GM21360 (cell line): ENCODE results near the gene KAZN.

Source experiments
- ATAC-seq: cut with Tn5 transposase; IDR thresholded peaks from one replicate; pipeline ENCODE4 v1.9.1; 2021; ENCODE audit warnings: mild to moderate bottlenecking, moderate library complexity; ENCODE audit not compliant: unreplicated experiment

Gene KAZN

DNA sequence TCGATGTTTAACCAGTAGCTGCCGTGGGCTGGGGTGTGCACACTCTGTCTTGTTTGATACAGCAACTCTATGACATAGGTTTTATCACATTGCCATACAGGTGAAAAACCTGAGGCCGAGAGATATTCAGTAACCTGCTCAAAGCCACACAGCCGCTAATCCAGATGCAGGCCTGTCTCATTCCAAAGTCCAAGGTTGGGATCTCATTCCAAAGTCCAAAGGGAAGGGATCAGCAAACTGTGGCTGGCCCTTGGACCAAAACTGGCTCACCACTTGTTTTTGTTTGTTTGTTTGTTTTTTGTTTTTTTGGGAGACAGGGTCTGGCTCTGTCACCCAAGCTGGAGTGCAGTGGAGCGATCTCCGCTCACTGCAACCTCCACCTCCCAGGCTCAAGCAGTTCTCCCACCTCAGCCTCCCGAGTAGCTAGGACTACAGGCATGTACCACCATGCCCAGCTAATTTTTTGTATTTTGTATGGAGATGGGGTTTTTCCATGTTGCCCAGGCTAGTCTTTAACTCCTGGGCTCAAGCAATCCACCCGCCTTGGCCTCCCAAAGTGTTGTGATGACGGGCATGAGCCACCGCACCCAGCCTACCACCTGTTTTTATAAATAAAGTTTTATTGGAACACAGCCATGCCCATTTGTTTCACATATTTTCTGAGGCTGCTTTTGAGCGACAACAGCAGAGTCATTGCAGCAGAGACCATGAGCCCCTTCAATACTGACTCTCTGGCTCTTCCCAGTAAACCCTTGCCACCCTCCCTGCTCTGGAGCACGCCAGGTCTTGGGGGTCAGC is 391.6 kb downstream of the KAZN start:
- no peak for ATAC-seq

DNA sequence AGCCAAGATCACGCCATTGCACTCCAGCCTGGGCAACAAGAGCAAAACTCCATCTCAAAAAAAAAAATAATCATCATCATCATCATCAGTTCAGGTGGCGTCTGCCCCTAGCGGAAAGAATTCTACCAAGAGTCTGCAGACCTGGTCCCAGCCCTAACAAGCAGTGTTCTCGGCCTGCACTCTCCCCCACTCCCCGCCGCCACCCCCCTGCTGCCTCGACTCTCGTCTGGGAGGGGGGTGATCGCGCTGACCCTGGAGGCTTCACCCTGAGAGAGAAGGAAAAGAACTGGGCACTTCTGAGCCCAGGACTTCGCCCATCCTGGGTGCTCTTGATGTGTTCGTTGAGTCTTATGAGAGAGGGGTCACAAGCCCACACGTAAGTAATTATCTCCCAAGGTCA is 394.9 kb downstream of the KAZN start:
- no peak for ATAC-seq

DNA sequence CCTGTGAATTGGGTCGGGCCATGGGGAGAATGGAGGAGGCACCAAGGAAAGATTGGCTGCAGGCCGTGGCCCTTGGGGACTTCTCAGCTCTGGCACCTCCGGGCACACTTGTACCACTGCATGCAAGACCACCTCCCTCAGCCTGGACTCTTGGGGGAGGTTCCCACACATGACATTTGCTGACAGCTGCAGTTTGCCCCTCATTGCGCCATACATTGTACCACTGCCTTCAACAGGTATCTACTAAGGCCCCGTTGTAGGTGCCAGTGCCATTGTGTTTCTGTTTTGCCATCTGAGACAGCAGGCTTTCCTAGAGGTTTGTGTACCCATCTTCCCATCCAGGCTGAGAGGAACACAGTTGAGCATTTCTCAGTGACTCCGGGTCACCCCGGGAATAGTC is 395.7 kb downstream of the KAZN start:
- ATAC-seq: no peak

DNA sequence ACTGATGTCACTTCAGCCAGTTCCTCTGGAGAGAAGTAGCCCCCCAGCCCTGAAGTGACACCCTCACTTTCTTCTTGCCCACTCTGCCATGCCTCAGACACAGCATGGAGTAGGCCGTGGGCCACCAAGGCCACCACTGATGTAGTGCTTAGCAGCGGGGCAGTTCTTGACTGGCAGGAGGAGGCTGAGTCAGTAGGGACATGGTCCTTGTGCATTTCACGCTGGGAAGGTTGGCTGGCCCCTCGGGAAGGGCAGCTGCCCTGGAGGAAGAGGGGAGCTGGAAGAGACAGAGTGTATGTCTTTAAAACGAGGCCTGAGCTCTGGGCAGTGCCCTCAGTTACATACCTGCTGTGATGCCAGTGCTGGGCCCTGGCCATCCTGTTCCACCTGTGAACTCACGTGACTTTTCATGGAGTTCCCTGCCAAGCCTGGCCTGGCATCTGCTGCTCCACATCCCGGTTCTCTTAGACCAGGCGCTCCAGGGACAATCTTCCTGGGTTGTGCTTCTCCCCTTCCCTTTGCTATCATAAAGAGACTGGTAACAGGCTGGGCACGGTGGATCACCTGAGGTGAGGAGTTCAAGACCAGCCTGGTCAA is 396.5 kb downstream of the KAZN start:
- ATAC-seq: no peak

DNA sequence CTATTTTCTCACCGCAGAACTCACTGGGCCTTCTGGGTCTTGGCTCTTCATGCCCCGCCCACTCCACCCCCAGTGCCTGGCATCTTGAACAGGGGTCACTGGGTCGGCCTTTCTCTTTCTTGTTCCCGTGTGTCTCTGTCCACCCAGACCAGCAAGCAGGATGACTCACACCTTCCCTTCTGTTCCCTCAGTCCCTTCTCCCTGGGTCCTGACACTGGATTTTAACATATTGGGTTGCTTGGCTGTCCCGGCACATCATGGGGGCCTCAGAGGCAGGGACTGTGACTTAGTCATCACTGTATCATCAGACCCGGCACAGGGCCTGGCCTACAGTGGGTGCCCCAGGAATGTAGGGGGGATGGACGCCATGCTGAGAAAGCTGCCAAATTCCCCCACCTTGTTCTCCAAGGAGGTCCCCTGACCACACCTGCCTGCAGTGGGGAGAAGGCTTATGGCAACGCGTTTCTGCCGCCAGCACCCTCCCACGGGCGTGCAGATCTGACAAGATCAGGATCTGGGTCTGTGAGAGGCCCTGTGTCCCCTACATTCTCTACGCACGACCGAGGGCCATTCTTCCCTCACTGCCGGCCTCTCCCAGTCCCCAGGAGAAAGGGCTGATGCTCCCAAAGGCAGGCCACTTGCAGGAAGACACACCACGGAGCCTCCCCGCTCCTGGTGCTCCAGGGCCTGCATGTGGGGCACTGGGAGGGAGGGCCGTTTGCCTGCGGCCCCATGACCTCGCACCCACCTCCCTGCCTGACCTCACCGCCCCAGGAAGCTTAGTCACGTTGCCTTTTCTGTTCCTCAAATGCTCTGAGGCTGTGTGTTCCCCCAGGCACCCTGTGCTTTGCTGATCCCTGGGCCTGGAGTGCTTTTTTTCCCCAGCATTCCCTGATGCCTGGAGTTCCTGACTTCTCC is 397.9 kb downstream of the KAZN start:
- ATAC-seq: no peak

DNA sequence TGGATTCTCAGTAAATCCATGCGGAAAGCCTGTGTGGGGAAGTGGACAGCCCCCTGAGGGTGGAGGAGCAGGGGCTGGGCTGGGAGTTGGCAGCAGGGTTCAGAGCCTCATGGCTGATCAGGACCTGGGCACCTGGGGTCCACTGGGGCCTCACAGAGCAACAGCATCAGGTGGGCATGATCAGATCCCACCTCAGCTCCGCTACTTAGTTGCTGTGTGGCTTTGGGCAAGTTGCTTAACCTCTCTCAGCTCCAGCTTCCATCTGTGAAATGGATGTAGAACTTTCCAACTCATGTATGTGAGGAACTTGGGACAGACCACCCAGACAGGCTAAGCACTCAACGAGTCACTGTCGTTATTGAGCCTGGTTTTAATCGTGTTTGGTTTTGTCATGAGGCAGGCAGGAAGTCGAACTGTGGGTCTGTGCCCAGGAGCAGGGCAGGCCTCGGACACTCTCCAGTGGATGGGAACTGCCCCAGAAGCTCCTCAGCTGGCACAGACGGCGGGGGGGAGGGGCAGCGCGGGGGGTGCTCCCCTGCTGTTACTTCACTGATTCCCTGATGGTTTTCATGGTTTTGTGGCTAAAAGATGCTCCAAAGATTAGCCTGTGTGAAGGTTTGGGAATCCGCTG is 399.3 kb downstream of the KAZN start:
- ATAC-seq: no peak

DNA sequence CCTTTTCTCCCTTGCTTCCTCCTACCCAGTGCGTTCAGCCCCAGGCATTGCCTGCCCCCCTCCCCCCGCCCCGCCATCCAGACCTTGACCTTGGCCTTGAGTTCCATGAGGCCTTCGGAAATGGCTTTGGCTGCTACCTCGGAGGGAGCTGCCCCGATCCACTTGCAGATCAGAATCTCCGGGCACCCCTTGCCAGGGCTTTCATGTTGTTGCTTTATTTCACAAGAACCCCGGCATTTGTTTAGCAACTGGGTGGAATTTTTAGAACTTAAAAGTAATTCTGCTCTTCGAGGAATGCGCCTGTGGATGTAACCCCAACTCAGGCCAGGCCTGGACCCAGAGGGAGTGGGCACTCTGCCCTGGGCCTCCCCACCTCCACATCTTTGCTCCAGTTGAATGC is 401.0 kb downstream of the KAZN start:
- ATAC-seq: no peak

DNA sequence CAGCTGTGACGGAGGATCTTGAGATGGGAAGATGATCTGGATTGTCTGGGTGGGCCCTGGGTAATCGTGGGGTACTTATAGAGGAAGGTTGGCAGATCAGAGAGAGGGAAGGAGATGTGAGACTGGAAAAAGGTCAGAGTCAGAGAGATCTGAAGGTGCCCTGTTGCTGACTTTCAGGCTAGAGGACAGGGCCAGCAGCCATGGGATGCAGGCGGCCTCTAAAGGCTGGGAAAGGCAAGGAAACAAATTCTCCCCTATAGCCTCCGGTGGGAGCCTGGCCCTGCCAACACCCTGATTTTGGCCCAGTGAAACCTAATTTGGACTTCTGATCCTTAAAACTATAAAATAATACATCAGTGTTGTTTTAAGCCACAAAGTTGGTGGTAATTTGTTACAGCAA is 401.5 kb downstream of the KAZN start:
- no peak for ATAC-seq

DNA sequence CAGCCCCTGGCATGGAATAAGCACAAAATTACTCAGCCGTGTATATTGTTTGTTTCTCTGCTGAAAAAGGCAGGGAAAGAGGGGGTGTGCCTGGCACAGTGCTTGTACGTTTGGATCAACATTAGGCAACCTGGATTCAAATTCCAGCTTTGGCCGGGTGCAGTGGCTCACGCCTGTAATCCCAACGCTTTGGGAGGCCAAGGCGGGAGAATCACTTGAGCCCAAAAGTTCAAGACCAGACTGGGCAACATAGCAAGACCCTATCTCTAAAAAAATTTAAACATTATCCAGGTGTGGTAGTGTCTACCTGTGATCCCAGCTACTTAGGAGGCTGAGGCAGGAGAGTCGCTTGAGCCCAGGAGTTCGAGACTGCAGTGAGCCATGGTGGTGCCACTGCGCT is 402.2 kb downstream of the KAZN start:
- ATAC-seq: no peak

DNA sequence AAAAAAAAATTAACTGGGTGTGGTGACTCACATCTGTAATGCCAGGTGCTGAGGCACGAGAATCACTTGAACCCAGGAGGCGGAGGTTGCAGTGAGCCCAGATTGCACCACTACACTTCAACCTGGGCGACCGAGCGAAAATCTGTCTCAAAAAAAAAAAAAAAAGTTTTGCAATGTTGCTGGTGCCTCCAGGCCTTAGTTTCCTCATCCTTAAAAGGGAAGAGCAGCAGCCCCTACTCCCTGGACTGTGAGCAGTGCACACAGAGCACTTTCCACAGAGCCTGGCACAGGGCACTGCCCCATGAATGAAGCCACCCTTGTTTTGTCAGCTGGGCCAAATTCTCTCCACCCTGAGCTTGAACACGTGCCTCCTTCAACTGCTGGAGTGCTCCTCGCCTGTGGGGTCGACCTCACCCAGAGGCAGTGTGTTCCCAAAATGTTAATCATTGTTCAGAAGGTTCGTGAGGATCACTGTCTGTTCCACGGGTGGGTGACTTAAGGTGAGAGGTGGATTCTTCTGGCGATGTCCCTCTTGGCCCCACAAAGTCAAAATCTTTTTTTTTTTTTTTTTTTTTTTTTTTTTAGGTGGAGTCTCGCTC is 402.9 kb downstream of the KAZN start:
- no peak for ATAC-seq

DNA sequence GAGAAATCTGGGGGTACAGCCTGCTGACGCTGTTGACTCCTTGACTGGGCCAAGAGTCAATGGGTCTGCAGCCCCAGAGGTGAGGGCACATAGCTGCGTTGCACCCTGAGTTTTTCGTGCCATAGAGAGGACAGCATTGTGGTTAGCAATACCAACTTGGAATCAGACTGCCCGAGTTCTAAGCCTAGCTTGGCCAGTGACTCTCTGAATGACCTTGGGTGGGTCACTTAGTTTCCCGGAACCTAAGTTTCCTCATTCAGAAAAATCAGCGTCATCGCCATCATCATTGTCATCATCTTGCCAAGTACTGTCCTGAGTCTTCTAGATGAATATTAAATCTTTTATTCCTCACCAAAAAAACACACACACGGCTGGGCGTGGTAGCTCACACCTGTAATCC is 403.8 kb downstream of the KAZN start:
- no peak for ATAC-seq

DNA sequence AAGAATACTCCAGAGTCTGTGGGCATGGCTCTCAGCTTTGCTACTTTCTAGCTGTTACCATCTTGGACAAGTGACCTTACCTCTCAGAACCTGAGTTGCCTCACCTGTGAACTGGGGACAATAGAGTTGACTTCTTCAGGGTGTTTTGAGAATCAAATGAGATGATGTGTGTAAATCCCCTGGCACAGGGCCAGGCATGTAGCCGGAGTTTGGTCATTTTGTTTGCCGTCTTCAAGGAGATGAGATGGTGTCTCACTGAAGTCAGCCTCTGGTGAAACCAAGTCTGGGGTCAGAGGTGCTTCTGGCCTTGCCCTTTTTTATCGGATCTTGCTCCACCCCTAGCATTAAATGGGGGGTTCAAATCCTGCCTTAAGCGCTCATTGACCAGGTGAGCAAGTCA is 405.9 kb downstream of the KAZN start:
- ATAC-seq: no peak

DNA sequence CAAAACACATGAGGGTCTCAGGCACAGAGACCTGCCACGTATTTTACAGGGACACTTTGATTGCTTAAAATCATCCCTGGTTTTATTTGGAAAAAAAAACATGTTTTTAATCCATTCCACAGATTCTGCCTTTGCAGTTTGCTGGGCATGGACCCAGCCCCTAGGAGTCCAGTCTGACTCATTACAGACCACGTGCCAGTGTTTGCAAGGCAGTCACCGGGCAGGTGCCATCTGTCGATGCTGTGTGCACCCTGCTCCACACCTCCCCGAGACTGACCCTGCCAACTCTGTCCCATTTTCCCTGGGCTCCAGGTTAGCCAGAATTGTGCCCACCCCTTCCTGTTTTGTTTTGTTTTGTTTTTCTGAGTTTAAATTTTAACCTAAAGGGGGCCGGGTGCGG is 406.6 kb downstream of the KAZN start:
- ATAC-seq: no peak

DNA sequence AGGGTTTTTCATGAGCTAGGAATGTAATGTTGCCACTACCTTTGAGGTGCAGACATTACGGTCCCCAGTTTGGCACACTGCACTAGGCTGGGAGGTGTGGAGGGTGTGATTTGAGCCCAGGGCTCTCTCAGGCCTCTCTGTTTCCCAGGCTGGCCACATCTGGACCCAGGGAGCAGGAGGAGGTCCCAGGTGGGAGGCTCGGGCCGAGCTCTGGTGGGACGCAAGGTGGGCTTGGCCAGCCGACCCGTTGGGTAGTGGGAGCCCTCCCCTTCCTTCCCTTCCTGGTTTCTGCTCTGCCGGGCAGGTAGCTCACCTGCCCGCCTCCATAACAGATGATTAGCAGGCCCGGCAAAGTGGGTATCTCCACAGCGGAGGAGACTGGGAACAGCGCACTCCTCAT is 408.9 kb downstream of the KAZN start:
- ATAC-seq: no peak

DNA sequence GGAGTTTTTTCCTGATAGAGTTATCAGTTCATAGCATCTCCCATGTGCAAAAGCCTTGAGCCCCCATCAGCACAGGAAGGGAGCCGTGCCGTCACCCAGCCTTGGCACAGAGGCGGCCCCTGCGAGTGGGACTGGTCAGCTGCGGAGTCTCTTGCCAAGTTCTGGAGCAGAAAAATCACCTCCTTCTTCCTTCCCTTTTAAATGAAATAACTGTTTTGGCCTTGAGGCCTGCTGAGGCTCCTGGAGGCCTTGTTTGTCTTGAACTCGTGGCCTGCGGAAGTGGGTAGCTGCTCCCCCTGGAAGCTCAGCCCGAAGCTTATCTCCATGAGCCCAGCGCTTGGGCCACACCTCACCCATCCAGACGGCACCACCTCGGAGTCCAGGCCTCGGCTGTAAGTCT is 409.4 kb downstream of the KAZN start:
- no peak for ATAC-seq

DNA sequence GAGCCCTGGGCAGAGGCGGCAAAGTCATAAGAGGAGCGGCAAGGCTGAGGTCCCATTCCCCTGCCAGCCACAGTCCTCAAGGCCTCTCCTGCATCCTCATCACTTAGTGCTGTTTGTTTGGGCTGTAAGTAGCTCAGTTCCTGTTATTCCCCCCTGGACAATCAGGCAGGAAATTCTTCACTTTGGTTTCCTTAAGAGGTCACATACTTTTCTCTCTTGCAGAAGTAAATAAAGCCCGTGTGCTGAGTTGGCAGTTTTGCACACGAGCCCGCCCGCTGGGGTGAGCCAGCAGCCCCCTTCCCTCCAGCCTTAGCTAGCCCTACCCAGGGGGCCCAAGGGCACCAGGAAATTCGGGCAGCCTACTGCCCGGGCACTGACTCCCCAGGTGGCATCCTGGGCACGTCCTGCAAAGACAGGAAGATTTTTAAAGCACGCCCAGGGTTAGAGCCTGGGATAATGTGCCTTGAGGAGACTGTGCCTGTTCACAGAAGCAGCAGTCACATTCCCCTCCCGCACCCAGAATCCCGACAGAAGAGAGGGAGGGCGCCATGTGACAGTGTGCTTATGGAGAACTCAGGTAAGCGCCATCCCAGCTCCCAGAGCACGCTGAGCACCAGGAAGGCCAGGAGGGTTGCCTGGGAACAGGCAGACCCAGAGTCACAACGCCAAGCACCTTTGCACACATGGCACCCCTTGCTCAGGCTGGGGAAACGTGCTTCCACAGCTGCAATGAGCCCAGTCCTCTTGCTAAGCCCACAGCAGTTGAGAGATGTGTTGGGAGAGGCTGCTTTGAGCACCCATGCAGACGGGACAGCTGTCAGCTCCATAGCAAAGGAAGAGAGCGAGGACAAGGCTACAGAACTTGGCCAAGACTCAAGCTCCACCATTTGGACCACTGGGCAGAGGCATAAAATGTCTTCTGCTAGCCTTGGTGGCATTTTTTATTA is 410.6 kb downstream of the KAZN start:
- no peak for ATAC-seq

DNA sequence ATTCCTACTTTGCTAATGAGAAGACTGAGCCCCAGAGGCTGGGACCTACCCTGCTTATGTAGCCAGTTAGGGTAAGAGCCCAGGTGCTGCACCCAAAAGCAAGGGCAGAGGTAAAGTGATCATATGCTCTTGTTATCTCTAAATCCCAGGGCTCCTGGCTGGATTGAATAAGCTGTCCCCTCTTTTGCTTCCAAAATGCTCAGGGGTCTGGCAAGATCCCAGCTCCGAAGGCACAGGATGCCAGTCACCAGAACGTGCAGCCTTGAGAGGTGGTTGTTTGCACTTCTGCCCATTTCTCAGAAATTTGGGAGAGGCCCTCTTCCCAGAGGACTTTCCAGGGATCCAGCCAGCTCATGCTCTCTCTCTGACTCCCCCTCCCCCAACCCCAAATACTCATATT is 412.7 kb downstream of the KAZN start:
- ATAC-seq: no peak

DNA sequence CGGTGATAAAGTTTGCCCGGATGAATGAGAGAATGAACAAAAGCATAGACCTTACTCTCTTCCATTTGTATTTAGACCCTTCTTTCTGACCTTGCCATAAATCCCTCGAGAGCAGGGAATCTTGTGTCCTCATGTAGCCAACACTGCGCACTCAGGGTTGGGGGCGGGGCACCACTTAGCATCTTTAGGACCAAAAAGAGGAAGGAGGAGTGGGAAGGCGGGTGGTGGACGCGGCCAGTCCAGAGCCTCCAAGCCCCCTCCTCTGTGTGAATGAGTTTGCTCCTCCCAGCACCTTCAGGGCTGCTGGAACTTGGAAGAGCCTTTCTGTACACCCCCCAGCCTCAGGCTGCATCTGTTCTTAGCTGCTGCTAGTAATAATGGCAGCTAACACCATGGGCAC is 413.2 kb downstream of the KAZN start:
- no peak for ATAC-seq

DNA sequence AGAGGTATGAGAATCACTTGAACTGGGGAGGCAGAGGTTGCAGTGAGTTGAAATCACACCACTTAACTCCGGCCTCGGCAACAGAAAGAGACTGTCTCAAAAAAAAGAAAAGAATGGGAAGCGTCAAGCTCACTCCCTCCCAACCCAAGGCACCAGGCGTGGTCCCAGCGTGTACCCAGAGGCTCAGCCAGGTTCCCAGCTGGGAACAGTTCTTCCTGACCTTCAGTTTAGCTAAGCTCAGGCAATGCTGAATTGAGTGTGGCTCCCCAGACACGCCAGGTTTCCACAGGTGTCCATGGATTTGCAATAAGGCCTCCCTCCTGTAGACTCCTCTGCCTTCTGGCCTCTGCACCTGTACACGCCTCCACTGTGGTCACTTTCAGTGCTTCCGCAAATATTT is 414.3 kb downstream of the KAZN start:
- no peak for ATAC-seq

DNA sequence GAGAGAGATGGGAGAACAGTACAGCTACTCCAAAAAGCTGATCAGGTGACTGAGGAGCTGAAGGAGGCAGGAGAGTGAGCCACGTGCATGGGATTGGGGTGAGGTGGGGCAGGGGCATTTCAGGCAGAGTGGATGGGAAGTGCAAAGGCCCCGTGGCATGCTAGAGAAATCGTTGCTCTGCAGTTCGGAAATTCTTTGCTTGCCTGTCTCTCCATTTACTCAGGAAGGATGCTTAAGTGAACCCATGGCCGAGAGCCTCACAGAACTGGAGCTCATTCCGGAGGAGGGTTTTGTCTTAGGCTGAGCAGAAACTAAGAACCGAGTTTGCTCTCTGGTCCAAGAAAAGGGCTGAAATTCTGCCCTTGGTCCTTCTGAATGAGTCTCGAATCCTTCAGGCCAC is 415.3 kb downstream of the KAZN start:
- no peak for ATAC-seq
